GM23248 (cell line): ENCODE results near the gene MYT1. TPM values are rescaled to one million over a fixed set of nuclear protein-coding genes. Genes with fewer than 3 reads are reported as not detected.

Source experiments
- DNase-seq: peaks from one replicate; pipeline ENCODE4 v3.0.0-alpha.2; 2015
- H2AFZ ChIP-seq: fragments of 200-600 bp; sonication (generic); 2 replicates; pipeline ENCODE4 v1.6.1; 2016; ENCODE audit warnings: antibody characterized with exemption
- H3F3A ChIP-seq: fragments of 200-600 bp; sonication (generic); 2 replicates; pipeline ENCODE4 v1.6.1; 2016; ENCODE audit warnings: mild to moderate bottlenecking, antibody characterized with exemption, mixed run types; ENCODE audit not compliant: insufficient read depth
- H3K27ac ChIP-seq: fragments of 200-600 bp; sonication (generic); 2 replicates; pipeline ENCODE4 v1.5.1; 2016; ENCODE audit warnings: mild to moderate bottlenecking
- H3K27me3 ChIP-seq: fragments of 200-600 bp; sonication (generic); replicated peaks from 2 replicates; pipeline ENCODE4 v1.6.1; 2016; ENCODE audit warnings: mild to moderate bottlenecking; ENCODE audit not compliant: insufficient read depth
- H3K36me3 ChIP-seq: fragments of 200-600 bp; sonication (generic); 2 replicates; pipeline ENCODE4 v1.6.1; 2016; ENCODE audit warnings: low read depth, mild to moderate bottlenecking
- H3K4me1 ChIP-seq: fragments of 200-600 bp; sonication (generic); 2 replicates; pipeline ENCODE4 v1.6.1; 2016; ENCODE audit warnings: mild to moderate bottlenecking; ENCODE audit not compliant: insufficient read depth
- H3K4me2 ChIP-seq: fragments of 200-600 bp; sonication (generic); one replicate; pipeline ENCODE4 v1.6.1; 2016; ENCODE audit warnings: mild to moderate bottlenecking; ENCODE audit not compliant: unreplicated experiment
- H3K4me3 ChIP-seq: fragments of 200-600 bp; sonication (generic); 2 replicates; pipeline ENCODE4 v1.5.1; 2016; ENCODE audit warnings: mild to moderate bottlenecking
- H3K79me2 ChIP-seq: fragments of 200-600 bp; sonication (generic); 2 replicates; pipeline ENCODE4 v1.6.1; 2016; ENCODE audit warnings: mild to moderate bottlenecking; ENCODE audit not compliant: insufficient read depth
- H3K9ac ChIP-seq: fragments of 200-600 bp; sonication (generic); 2 replicates; pipeline ENCODE4 v1.6.1; 2016; ENCODE audit warnings: mild to moderate bottlenecking
- H3K9me2 ChIP-seq: fragments of 200-600 bp; sonication (generic); 2 replicates; pipeline ENCODE4 v1.6.1; 2016; ENCODE audit warnings: mixed run types, mild to moderate bottlenecking, moderate library complexity; ENCODE audit not compliant: insufficient read depth
- H3K9me3 ChIP-seq: fragments of 200-600 bp; sonication (generic); one replicate; pipeline ENCODE4 v1.6.1; 2017; ENCODE audit warnings: low read depth
- H4K20me1 ChIP-seq: fragments of 200-600 bp; sonication (generic); 2 replicates; pipeline ENCODE4 v1.6.0; 2016; ENCODE audit not compliant: insufficient read depth
- EZH2 ChIP-seq: fragments of 200-600 bp; sonication (generic); IDR thresholded peaks from 2 replicates; pipeline ENCODE4 v1.6.1; 2018; ENCODE audit warnings: antibody characterized with exemption, mild to moderate bottlenecking; ENCODE audit not compliant: insufficient read depth, poor library complexity, severe bottlenecking
- EZH2phosphoT487 ChIP-seq: fragments of 200-600 bp; sonication (generic); IDR thresholded peaks from 2 replicates; pipeline ENCODE4 v1.6.1; 2018; ENCODE audit warnings: antibody characterized with exemption, moderate library complexity, mild to moderate bottlenecking, low read depth; ENCODE audit not compliant: insufficient read depth
- WGBS, 2 experiments: methylation state at CpG; one replicate each; pipeline ENCODE4 v1.1.6; 2015 to 2017; ENCODE audit warnings: low lambda C conversion rate in 2 of 2, low coverage in 1 of 2; ENCODE audit errors: missing lambda C conversion rate in 2 of 2; 5-methylcytosine and 5-hydroxymethylcytosine counted together
- in situ Hi-C: fragments of 300-500 bp; cut with MboI; formaldehyde crosslinking; loops from 2 replicates; pipeline ENCODE4 v1.15.0; 2020
- polyA plus RNA-seq: library from polyadenylated mRNA; unstranded; fragments of >200 nt; fragmentation: Nextera tagmentation; extraction: Ambion mirVana; gene quantifications from 2 replicates; pipeline ENCODE4 v1.2.1, GENCODE V29; 2016
- total RNA-seq: library from RNA; depleted of rRNA; stranded (reverse); fragments of >200 nt; shearing (Covaris generic); gene quantifications from 2 replicates; pipeline ENCODE4 v1.2.3, GENCODE V29; 2014

Gene MYT1
- total and polyA plus RNA-seq, 2 experiments from 2014 or later, result not detected

DNA sequence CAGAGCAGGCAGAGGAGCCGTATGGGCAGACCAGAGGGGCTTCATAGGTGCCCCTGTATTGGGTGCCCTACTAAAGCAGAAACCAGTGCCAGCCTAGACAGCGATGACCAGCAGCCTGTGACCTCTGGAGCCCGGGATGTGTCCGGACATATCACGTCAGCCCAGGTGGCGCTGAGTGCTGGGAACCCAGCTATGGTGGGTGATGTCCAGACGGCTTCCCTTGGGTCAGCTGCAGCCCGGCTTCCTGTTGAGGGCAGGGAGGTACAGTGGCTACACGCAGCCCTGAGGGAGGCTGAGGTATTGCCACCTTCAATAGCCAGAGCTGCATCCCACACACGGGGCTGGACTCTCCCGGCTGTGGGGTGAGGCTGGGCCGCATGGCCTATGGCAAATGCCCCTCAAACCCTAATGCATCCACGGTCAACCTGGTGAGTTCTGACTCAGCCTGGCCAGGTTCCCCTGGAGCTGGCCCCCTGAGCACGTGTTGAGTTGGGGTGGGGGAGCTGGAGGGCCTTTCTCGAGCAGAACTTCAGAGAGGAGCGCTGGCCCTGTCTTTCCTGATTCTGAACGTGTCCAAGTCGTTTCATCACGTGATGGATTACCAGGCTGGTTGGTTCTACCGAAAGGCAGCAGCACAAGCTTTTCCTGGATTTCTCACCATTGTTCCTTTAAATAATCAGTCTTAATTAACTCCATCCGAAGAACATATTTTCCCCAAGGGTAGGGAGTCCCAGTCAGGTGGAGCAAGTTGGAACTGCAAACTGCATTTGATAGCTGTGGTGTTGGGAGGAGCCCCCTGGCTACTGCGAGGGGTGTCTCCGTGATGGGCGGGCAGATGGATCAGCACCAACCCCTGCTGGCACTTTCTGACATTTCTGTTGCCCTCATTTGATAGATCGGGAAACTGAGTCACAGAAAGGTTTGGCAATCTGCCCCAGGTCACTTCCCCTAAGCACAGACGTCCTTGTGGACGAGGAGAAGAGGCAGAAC is 7.1 kb upstream of the MYT1 start:
- Histone ChIP-seq H3K9me3 (no peaks in the 10 kb centered on the region), H2AFZ (no peak overlapping the region), H3K27ac (no peak overlapping the region), H3K4me1 (no peaks in the 10 kb centered on the region), H3K9me2 (no peaks in the 10 kb centered on the region), H3K79me2 (no peaks in the 10 kb centered on the region), H3K27me3 (peaks cover 24% of the 10 kb centered on the region), H3K4me3 (no peak overlapping the region), H3K36me3 (no peaks in the 10 kb centered on the region), H4K20me1 (no peaks in the 10 kb centered on the region), H3F3A (no peaks in the 10 kb centered on the region), H3K4me2 (no peak overlapping the region), H3K9ac (no peak overlapping the region)
- in situ Hi-C loops, result no loop called here
- 37 to 43% methylated on average over 27 of the region's 27 CpGs for WGBS, 2 experiments
- no peak for TF ChIP-seq EZH2phosphoT487
- TF ChIP-seq EZH2, result no peak
- DNase-seq, result no peak

- Histone ChIP-seq H3K9ac (no peak overlapping the region), H3K4me1 (no peaks in the 10 kb centered on the region)
- WGBS, 2 experiments, result 41% methylated on average over 1 of the region's 1 CpG; no CpG with 5 or more reads in 1 of the 2 experiments
Measured at GRCh38 chr20:64157878-64158277, 6.4 kb upstream of the MYT1 start.

GRCh38 chr20:64158346-64159285 is 5.6 kb upstream of the MYT1 start:
- WGBS, 2 experiments, result 58 to 74% methylated on average over 7 to 9 of the region's 9 CpGs
- in situ Hi-C loops, result no loop called here
- no peak overlapping the region for H3K9ac ChIP-seq
- H3K79me2 ChIP-seq, result no peaks in the 10 kb centered on the region
- no peaks in the 10 kb centered on the region for H3F3A ChIP-seq
- TF ChIP-seq EZH2phosphoT487, result no peak
- no peak for TF ChIP-seq EZH2
- peaks cover 38% of the 10 kb centered on the region for H3K27me3 ChIP-seq
- no peak overlapping the region for H3K4me2 ChIP-seq
- no peaks in the 10 kb centered on the region for H3K36me3 ChIP-seq
- H3K9me3 ChIP-seq, result no peaks in the 10 kb centered on the region
- H4K20me1 ChIP-seq, result no peaks in the 10 kb centered on the region
- H3K4me1 ChIP-seq, result no peaks in the 10 kb centered on the region
- no peaks in the 10 kb centered on the region for H3K9me2 ChIP-seq
- DNase-seq, result no peak
- no peak overlapping the region for H2AFZ ChIP-seq
- H3K4me3 ChIP-seq, result no peak overlapping the region
- H3K27ac ChIP-seq, result no peak overlapping the region

More at GRCh38 chr20:64157878-64158277, 6.4 kb upstream of the MYT1 start:
- no peak for DNase-seq
- Histone ChIP-seq H3K9me2 (no peaks in the 10 kb centered on the region), H4K20me1 (no peaks in the 10 kb centered on the region), H3K4me2 (no peak overlapping the region), H3K27me3 (peaks cover 31% of the 10 kb centered on the region), H3F3A (no peaks in the 10 kb centered on the region), H3K36me3 (no peaks in the 10 kb centered on the region), H3K27ac (no peak overlapping the region), H3K4me3 (no peak overlapping the region), H2AFZ (no peak overlapping the region), H3K9me3 (no peaks in the 10 kb centered on the region), H3K79me2 (no peaks in the 10 kb centered on the region)
- in situ Hi-C loops, result no loop called here
- TF ChIP-seq EZH2phosphoT487 (no peak), EZH2 (no peak)

DNA sequence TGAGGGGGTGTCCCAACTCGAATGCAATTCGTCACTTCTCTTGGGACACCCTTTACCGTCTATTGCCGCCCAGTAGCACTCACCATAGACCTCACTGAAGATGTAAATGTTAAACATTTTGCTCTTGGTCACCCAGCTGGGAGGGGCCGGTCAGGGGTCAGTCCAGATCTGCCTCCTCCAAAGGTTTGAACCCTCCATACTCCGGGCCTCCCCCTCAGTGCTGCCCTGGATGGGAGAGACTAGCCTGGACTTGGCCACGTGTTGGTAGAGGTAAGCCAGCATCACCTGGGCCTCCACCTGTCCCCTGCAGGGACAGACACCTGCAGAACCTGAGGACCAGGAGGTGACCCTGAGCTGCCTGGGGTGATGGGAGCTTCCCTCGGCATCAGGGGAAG is 5.0 kb upstream of the MYT1 start:
- in situ Hi-C loops, result no loop called here
- H3F3A ChIP-seq, result no peaks in the 10 kb centered on the region
- H3K36me3 ChIP-seq, result no peaks in the 10 kb centered on the region
- TF ChIP-seq EZH2, result no peak
- no peak for TF ChIP-seq EZH2phosphoT487
- no peaks in the 10 kb centered on the region for H3K79me2 ChIP-seq
- no peak overlapping the region for H3K27ac ChIP-seq
- no peaks in the 10 kb centered on the region for H3K9me2 ChIP-seq
- peaks cover 43% of the 10 kb centered on the region for H3K27me3 ChIP-seq
- WGBS, 2 experiments, result 43 to 48% methylated on average over 8 of the region's 8 CpGs
- H3K4me3 ChIP-seq, result no peak overlapping the region
- H3K9ac ChIP-seq, result no peak overlapping the region
- no peaks in the 10 kb centered on the region for H4K20me1 ChIP-seq
- H3K4me1 ChIP-seq, result no peaks in the 10 kb centered on the region
- no peak overlapping the region for H2AFZ ChIP-seq
- H3K9me3 ChIP-seq, result no peaks in the 10 kb centered on the region
- DNase-seq, result no peak
- no peak overlapping the region for H3K4me2 ChIP-seq
